GM18907 (cell line): ENCODE results near the gene RIMBP2.

Experiments
- ATAC-seq: cut with Tn5 transposase; IDR thresholded peaks from one replicate; pipeline ENCODE4 v1.9.1; 2021; ENCODE audit warnings: mild to moderate bottlenecking, moderate library complexity; ENCODE audit not compliant: unreplicated experiment

RIMBP2 gene

GRCh38 chr12:130573766-130574165 lies 142.3 kb downstream of the RIMBP2 start:
- no peak for ATAC-seq

GRCh38 chr12:130573235-130573634 lies 142.9 kb downstream of the RIMBP2 start:
- no peak for ATAC-seq

DNA sequence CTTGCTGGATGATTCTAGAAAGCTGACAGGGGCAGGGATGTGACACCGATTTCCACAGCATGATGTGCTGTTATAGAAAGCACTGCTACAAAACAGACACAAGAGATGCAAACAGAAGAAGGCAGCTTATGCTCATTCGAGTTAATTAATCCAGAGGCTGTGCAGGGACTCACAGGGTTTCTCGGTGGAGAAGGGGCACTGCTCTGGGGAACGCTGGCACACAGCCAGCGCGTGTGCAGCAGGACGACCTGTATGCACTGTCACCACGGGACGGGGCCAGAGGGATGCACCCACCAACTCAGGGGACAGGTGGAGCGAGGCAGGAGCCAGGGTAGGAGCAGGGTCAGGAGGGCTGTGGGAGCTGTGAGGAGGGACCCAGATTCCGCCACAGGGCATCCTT lies 143.5 kb downstream of the RIMBP2 start:
- ATAC-seq, result no peak

DNA sequence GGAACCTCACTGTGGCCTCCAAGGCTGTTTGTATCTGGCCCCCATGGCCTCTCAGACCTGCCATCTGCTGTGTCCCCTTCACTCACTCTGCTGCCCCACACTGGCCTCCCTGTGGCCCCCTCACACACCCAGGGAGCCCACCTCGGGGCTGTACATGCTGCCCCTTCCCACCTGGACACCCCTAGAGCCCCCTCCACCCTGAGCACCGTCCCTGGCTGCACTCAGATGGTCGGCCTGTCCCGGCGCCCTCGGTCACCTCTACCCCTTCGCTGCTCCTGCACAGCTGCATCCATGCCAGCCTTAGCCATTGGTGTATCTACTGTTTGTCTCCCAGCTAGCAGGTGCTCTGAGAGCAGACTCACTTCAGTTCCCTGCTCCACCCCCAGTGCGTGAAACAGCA lies 144.4 kb downstream of the RIMBP2 start:
- no peak for ATAC-seq

DNA sequence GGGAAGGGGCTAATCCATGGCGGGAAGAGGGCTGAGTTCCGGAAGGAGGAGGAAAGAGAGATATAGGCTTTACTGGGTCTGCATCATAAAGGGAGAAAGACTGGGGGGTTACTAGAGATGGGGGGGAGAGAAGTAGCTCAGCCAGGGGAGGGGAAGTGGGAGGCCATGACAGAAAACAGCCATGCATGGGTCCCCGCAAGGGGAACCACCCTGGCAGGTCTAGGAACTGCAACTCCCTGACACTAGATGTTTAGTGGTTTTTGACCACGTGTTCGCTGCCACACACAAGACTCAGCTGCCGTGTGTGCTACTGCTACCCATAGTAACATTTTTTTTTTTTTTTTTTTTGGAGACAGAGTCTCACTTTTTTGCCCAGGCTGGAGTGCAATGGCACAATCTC lies 145.0 kb downstream of the RIMBP2 start:
- no peak for ATAC-seq

DNA sequence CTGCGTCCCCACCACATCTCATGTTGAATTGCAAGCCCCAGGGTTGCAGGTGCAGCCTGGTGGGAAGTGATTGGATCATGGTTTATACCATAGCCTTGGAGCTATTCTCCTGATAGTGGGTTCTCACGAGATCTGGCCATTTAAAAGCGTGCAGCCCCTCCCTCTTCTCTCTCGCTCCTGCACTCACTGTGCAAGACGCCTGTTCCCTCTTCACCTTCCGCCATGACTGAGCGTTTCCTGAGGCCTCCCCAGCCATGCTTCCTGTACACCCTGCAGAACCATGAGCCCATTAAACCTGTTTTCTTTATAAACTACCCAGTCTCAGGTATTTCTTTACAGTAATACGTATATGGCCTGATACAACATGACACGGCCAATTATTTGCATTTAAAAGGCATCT lies 146.6 kb downstream of the RIMBP2 start:
- ATAC-seq, result no peak

DNA sequence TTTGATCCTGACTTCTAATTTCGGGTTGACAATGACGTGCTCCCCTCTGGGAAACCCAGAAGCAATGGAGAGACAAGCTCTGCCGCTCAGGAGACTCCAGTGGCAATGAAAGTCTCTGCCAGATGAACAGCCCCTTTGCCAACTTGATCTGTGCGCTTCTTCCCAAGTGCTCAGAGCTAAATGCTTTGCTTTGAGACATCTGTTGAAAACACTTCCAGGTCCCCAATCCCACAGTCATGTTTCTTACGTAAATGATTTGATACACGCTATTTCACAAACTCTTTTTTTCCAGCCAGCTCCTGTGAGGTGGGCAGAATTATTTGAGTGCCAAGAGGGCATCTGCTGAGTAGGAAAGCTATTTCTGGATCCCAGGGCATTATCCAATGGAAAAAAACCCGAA lies 147.6 kb downstream of the RIMBP2 start:
- ATAC-seq, result no peak

DNA sequence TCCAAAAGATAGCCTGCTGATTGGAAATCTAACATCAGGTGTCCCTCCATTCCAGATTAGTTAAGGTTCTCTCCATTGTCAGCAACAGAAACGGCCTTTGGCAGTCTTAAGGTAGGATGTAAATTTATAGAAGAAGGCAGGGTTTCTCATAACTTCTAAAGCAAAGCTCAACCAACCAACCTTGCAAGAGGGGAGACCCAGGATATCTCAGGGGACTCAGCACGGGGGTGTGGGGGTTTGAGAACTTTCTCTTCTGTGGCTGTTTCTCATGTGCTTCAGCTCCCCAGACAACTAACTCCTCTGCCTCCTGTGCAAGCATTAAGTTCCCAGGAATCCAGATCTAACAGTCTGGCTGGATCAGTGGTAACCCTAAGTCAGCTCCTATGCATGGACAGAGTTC lies 148.1 kb downstream of the RIMBP2 start:
- no peak for ATAC-seq

GRCh38 chr12:130566446-130567155 lies 149.5 kb downstream of the RIMBP2 start:
- ATAC-seq, result no peak

DNA sequence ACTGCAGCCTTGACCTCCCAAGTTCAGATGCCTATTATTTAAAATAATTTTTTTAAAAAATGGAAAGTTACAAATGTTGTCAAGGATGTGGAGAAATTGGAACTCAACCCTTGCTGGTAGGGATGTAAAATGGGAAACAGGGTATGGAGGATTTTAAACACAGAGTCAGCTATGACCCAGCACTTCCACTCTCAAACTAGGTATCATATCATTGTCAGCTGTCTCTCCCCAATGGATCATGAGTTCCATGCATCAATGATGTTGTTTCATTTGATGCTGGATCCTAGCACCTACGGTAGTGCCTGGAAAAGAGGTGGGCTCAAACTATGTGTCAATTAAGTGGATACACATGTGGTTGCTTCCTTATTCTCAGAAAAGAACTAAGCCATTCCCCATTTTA lies 150.9 kb downstream of the RIMBP2 start:
- ATAC-seq, result no peak

DNA sequence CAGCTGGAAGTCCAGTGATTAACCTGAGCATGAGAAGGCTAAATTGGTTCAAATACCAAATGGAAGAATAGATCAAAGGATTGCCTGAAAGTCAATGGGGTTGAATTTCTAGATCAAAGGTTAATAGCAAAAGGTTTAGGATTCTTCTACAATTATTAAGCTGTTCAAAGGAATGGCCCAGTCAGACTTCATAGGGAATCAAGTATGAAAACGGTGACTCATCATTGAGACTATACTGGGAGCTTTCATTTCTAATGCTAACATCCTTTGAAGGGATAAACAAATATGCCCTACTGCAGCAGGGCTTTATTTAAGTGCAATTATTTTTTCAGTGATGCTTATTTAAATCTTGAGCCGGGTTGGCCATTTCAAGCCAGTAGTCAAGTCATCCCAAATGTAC lies 152.8 kb downstream of the RIMBP2 start:
- ATAC-seq, result no peak

DNA sequence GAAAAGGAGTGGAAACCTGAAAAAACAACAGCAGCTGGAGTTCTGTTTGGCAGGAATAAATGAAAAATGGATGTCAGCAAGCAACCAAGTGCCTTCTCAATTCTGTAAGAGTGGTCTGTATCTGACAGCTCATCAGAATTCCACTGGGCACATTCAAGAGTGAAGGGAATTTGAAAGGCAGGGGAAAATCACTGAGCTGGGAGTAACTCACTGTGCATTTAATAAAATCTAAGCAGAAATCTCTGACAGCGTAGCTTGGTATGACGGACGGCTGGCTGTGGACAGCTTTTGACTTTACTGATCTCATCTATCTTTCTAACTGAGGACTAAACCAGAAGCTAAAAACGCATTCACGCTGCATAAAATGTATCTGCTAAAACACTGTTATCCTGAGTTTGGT lies 153.4 kb downstream of the RIMBP2 start:
- no peak for ATAC-seq

GRCh38 chr12:130560321-130560720 lies 155.8 kb downstream of the RIMBP2 start:
- ATAC-seq, result no peak

DNA sequence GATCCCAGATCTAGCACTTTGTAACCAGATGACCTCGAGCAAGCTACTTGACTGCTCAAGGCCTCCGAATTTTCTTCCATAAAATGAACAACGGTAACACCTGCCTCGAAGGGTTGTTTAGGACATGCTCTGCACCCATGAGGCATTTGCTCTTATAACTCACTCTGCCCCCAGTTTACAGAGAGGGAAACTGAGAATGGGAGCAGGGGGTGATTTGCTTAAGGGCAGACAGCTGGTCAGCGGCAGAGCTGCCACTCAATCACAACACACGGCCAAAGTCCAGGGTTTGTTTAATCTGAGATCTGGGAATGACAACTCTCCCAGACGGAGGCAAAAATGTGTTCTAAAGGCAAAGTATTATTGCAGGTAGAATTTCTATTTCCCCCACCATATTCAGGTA lies 156.3 kb downstream of the RIMBP2 start:
- ATAC-seq, result no peak

DNA sequence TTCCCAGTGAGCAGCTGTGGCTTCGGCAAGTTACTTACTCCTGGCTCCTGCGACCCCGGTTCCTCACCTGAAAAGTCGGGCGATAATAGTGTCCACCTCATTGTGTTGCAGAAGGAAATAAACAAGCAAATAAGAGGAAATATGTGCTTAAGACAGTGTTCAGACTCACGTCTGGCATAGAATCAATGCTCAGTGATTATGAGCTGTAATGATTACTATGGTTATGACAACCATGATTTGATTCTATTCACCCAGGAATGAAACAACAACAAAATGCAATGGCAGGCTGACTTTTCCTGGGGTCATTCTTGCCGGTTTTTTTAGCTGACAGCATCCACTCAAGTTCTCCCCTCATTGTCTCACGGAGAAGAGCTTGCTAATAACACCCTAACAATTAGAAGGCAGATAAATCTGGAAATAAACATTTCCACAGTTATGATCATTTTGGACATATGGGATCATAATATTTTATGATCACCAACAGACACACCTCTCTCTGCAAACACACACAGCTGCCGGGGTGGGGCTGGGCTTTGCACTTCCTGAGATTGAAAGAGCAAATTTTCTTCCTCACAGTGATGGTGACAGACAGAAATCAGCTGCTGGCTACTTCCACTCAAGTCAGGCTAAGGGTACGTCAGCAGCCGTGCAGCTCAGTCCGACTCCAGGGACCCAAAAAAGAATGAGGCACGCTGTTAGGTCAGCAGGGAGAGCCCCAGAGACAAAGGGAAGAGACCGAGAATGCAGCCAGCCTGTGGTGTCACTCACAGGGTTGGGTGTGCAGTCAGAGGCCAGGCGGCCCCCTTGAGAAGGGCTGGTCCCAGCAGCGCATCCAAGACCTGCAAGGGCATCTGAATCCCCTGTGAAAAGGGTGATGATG lies 158.0 kb downstream of the RIMBP2 start:
- ATAC-seq, result no peak

DNA sequence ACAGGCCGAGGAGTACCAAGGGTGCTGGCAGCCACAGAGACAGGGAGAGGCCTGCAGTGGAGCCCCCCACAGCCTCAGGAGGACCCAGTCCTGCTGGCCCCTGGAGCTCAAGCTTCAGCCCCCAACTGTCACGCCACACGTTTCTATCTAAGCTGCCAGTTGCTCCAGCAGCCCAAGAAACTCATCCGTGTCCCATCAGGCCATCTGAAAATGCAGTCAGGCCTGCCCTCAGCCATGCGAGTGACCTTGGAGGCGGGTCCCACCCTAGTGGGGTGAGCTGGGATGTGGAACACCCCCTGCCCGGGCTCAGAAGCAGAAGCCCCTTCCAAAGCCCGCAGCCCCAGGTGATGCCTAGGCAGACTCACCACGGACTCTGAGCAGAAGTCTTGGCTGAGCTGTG lies 158.9 kb downstream of the RIMBP2 start:
- ATAC-seq, result no peak

- no peak for ATAC-seq
Measured at GRCh38 chr12:130556486-130557055, 159.5 kb downstream of the RIMBP2 start.

- no peak for ATAC-seq
Measured at GRCh38 chr12:130555628-130556485, 160.2 kb downstream of the RIMBP2 start.

DNA sequence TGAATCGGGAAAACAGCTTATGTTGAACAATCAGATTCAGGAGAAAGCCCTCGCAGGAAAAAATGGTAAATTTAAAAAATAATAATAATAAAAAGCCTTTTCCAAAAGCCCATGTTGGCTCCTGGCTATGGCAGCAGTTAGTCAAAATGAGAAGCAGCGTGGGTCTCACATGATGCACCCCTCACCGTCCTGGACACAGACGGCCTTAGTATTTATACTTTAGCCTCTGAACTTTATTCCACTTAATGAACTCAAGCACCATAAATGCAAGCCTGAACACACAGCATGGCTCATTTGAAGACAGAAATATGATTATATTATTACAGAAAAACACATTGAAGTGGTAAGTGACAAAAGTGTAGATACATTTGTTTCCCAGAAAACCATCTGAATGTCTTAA lies 160.9 kb downstream of the RIMBP2 start:
- ATAC-seq, result no peak

DNA sequence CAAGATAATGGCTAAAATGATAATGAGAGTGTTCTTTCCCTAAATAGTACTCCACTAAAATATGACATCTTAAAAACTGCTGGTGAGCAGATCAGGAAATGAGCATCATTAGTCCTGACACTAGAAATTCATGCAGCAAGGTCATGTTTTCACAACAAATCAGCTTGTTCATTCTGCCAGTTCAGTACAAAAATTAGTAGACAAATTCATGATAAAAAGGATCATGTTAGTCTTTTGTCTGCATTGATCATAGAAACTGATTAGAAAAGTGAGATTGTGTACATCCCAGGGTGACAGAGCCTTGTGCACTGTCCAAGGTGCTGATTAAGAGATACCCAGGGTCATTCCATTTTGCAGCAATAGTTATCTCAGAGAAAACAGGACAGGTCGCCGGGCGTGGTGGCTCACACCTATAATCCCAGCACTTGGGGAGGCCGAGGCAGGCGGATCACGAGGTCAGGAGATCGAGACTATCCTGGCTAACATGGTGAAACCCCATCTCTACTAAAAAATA lies 163.6 kb downstream of the RIMBP2 start:
- no peak for ATAC-seq

GRCh38 chr12:130549361-130549760 lies 166.7 kb downstream of the RIMBP2 start:
- no peak for ATAC-seq
